NCI-H2196 (cell line): ENCODE measurements around the gene ASRGL1.

Experiments used
- DNase-seq: peaks from one replicate; lab custom pipeline; 2025; ENCODE audit not compliant: unreplicated experiment; lab: John Stamatoyannopoulos, UW

Gene ASRGL1

GRCh38 chr11:62439785-62440602 is 102.7 kb downstream of the ASRGL1 start:
- DNase-seq: no peak
